Erythroblast (primary cell): ENCODE data around the gene ACP2.
A peak's percentile ranks its signal among the peaks of the same experiment; 100 is the strongest.

Source experiments
- GATA1 ChIP-seq: IDR thresholded peaks from 2 replicates; pipeline ENCODE4 v1.6.1; 2011; ENCODE audit warnings: low read depth, mild to moderate bottlenecking, control low read depth, low read length, moderate library complexity
- POLR2A ChIP-seq: IDR thresholded peaks from 2 replicates; pipeline ENCODE4 v1.6.1; 2011; ENCODE audit warnings: mild to moderate bottlenecking, low read length

DNA sequence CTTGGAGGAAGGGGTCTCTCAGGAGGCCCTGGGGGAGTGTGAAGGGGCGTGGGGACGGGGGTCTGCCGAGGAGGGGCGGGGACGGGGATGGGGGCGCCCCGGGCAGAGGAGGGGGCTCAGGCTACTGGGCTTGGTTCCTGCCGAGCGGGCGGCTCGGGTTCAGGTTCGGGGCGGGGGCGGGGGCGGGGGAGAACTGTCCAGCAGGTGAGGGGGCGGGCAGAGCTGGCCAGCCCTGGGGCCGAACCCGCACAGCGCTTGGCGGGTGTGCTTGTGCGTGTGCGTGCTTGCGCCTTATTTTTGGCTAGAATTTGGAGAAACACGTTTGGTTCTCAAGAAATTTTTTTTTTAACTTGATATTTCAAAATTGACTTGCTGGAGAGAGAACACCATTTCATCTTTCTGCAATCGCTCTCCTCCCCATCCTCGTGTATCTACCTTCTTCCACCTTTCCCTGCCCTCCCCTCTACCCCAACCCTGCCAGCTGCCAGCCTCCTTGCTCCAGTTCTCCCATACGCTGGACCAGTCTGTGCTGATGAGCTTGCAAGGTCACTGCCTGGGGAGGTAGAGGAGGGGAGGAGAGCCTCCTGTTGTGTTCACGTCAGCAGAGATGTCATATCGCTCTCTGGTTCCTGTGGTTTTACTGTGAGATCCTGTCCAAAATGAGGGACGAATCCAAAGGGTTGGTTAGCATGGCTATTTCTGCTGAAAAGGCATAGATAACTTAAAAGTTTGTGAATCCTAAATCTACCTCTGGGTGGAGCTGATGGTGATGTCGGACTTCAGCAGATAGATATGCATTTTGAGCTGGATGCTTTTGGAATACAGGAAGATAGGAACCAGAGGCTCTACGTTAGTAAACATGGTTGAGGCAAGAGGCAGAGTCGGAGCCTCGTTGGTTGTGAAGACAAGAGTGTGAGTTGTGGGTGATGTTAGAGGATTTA, 22.0 kb upstream of the ACP2 start:
- TF ChIP-seq POLR2A = peak; percentile 25
- no peak for TF ChIP-seq GATA1
